ENCODE measurements around the gene ANGEL1.

GRCh38 chr14:76762411-76763095 lies 50.1 kb downstream of the ANGEL1 start:
- TF ChIP-seq CTCF (conservative IDR thresholded peaks at IDR 0.05; ENCODE audit: low read depth, low read length) = no peak
- TF ChIP-seq EZH2phosphoT487 (IDR thresholded peaks at IDR 0.05; ENCODE audit: borderline replicate concordance, low read length) = no peak
- TF ChIP-seq EZH2 (IDR thresholded peaks at IDR 0.05; ENCODE audit: low read length, unreplicated experiment) = no peak
